ENCODE data around the gene RASA4B.
"Not testable (repeated sequence)": the region's sequence is repeated elsewhere in the genome, so short reads cannot be mapped to it uniquely, and the experiment has no call there.

The RASA4B gene

GRCh38 chr7:102472126-102473041 lies 45.2 kb downstream of the RASA4B start:
- DNase-seq, result no peak

GRCh38 chr7:102471791-102472125 lies 45.8 kb downstream of the RASA4B start:
- DNase-seq, result no peak

- DNase-seq, result no peak
Observed at GRCh38 chr7:102469972-102470825, 47.4 kb downstream of the RASA4B start.

- DNase-seq, result no peak
Observed at GRCh38 chr7:102469351-102469971, 48.1 kb downstream of the RASA4B start.

- no peak for DNase-seq
Observed at GRCh38 chr7:102468478-102469350, 48.9 kb downstream of the RASA4B start.

GRCh38 chr7:102467581-102468477 lies 49.7 kb downstream of the RASA4B start:
- no peak for DNase-seq

GRCh38 chr7:102466097-102466496 lies 51.5 kb downstream of the RASA4B start:
- no peak for DNase-seq

- DNase-seq, result peak; percentile 96
Observed at GRCh38 chr7:102464577-102465280, 52.8 kb downstream of the RASA4B start, which contains the start of the genes ALKBH4 and LRWD1. Gene ALKBH4, minus strand, starts transcription at chr7:102464863. Its CDS starts 27 bp downstream, at chr7:102464836. Gene LRWD1, plus strand, starts transcription at chr7:102464984. Its CDS starts 97 bp downstream, at chr7:102465081.

- DNase-seq, result no peak
Observed at GRCh38 chr7:102463841-102464576, 53.6 kb downstream of the RASA4B start.

GRCh38 chr7:102460467-102460866 lies 57.1 kb downstream of the RASA4B start:
- DNase-seq, result no peak

GRCh38 chr7:102459221-102459844 lies 58.2 kb downstream of the RASA4B start:
- DNase-seq, result no peak

- DNase-seq, result no peak
Observed at GRCh38 chr7:102457352-102457924, 60.1 kb downstream of the RASA4B start.

GRCh38 chr7:102456327-102456726 lies 61.2 kb downstream of the RASA4B start:
- no peak for DNase-seq

- DNase-seq, result no peak
Observed at GRCh38 chr7:102455596-102455995, 62.0 kb downstream of the RASA4B start.

- not testable (repeated sequence) for DNase-seq
Observed at GRCh38 chr7:102454932-102455331, 62.6 kb downstream of the RASA4B start.

- DNase-seq, result no peak
Observed at GRCh38 chr7:102454468-102454867, 63.1 kb downstream of the RASA4B start.

GRCh38 chr7:102453319-102453718 lies 64.3 kb downstream of the RASA4B start:
- DNase-seq, result no peak

GRCh38 chr7:102452451-102452850 lies 65.1 kb downstream of the RASA4B start:
- no peak for DNase-seq
